OCI-LY7 (cell line): ENCODE data around the gene KLHL24. TPM values are rescaled to one million over a fixed set of nuclear protein-coding genes. Genes with fewer than 3 reads are reported as not detected.

Experiments
- BruUV-seq: library from RNA; stranded (reverse); fragments of 400-500 nt; replicated peaks from 2 replicates; lab custom pipeline; 2021; lab: Mats Ljungman, UMichigan
- CTCF ChIA-PET: fragments of 300-600 bp; sonication (Branson Sonifier 250); formaldehyde crosslinking; loops from one replicate; lab custom pipeline; 2022; ENCODE audit warnings: antibody characterized with exemption; ENCODE audit not compliant: unreplicated experiment; lab: Charles Lee
- POLR2A ChIA-PET: fragments of 300-600 bp; sonication (Branson Sonifier 250); formaldehyde crosslinking; loops from one replicate; lab custom pipeline; 2022; ENCODE audit warnings: antibody characterized with exemption; lab: Charles Lee
- DNase-seq: peaks from one replicate; pipeline ENCODE4 v3.0.0-alpha.2; 2015; ENCODE audit warnings: low spot score
- H2AFZ ChIP-seq: fragments of 200-600 bp; sonication (generic), shearing (Covaris generic); 2 replicates; pipeline ENCODE4 v1.6.1; 2014; ENCODE audit warnings: mild to moderate bottlenecking, antibody characterized with exemption, low read length, moderate library complexity
- H3K27ac ChIP-seq: fragments of 200-600 bp; sonication (generic); 2 replicates; pipeline ENCODE4 v1.5.1; 2014; ENCODE audit warnings: mixed run types, low read depth, mild to moderate bottlenecking, moderate library complexity, low read length, inconsistent platforms; ENCODE audit not compliant: poor library complexity, severe bottlenecking
- H3K36me3 ChIP-seq: fragments of 200-600 bp; sonication (generic); 2 replicates; pipeline ENCODE4 v1.6.1; 2014; ENCODE audit warnings: mild to moderate bottlenecking, antibody characterized with exemption, low read length, moderate library complexity, mixed read lengths; ENCODE audit not compliant: insufficient read depth
- H3K4me1 ChIP-seq: fragments of 200-600 bp; sonication (generic); 2 replicates; pipeline ENCODE4 v1.5.1; 2014; ENCODE audit warnings: mild to moderate bottlenecking, low read length; ENCODE audit not compliant: insufficient read depth, poor library complexity, severe bottlenecking
- H3K4me2 ChIP-seq: fragments of 200-600 bp; sonication (generic); 2 replicates; pipeline ENCODE4 v1.6.1; 2014; ENCODE audit warnings: mild to moderate bottlenecking, low read length
- H3K4me3 ChIP-seq: fragments of 200-600 bp; sonication (generic); 2 replicates; pipeline ENCODE4 v1.5.1; 2014; ENCODE audit warnings: mild to moderate bottlenecking, low read depth, low read length; ENCODE audit not compliant: poor library complexity, severe bottlenecking
- H3K79me2 ChIP-seq: fragments of 200-600 bp; sonication (generic); 2 replicates; pipeline ENCODE4 v1.6.1; 2016; ENCODE audit warnings: low read depth, mild to moderate bottlenecking, low read length, moderate library complexity, mixed read lengths; ENCODE audit not compliant: insufficient read depth
- H3K9me2 ChIP-seq: fragments of 200-600 bp; sonication (generic); 2 replicates; pipeline ENCODE4 v1.6.1; 2016; ENCODE audit warnings: mild to moderate bottlenecking, low read length, mixed read lengths; ENCODE audit not compliant: insufficient read depth
- H3K9me3 ChIP-seq: fragments of 200-600 bp; sonication (generic); 2 replicates; pipeline ENCODE4 v1.6.1; 2014; ENCODE audit warnings: mild to moderate bottlenecking, mixed run types, low read length, mixed read lengths
- H4K20me1 ChIP-seq: fragments of 200-600 bp; sonication (generic); 2 replicates; pipeline ENCODE4 v1.6.1; 2014; ENCODE audit warnings: mild to moderate bottlenecking, antibody characterized with exemption, low read length, moderate library complexity, mixed read lengths; ENCODE audit not compliant: insufficient read depth
- CTCF ChIP-seq: fragments of 200-600 bp; sonication (generic); conservative IDR thresholded peaks from 2 replicates; pipeline ENCODE4 v1.5.1; 2014; ENCODE audit warnings: mild to moderate bottlenecking, antibody characterized with exemption, low read length, moderate library complexity, mixed read lengths
- EZH2phosphoT487 ChIP-seq: fragments of 200-600 bp; sonication (generic); IDR thresholded peaks from 2 replicates; pipeline ENCODE4 v1.6.1; 2018; ENCODE audit warnings: low read depth, borderline replicate concordance, mild to moderate bottlenecking, mixed run types, antibody characterized with exemption, low read length, moderate library complexity, mixed read lengths
- intact Hi-C: fragments of 100-400 bp; cut with micrococcal nuclease; formaldehyde crosslinking; loops from one replicate; pipeline ENCODE4 v1.10.0; 2022; ENCODE audit not compliant: unreplicated experiment
- total RNA-seq, 2 experiments: library from RNA; depleted of rRNA in 1 of 2; stranded (reverse); fragments of >200 nt in 1 of 2; shearing (Covaris generic) in 1 of 2; gene quantifications; 2 replicates each; pipeline ENCODE4 v1.2.3, GENCODE V29; 2014 to 2022

KLHL24 gene
- total RNA-seq, 2 experiments from 2014 or later: 34.0 to 37.8 TPM

DNA sequence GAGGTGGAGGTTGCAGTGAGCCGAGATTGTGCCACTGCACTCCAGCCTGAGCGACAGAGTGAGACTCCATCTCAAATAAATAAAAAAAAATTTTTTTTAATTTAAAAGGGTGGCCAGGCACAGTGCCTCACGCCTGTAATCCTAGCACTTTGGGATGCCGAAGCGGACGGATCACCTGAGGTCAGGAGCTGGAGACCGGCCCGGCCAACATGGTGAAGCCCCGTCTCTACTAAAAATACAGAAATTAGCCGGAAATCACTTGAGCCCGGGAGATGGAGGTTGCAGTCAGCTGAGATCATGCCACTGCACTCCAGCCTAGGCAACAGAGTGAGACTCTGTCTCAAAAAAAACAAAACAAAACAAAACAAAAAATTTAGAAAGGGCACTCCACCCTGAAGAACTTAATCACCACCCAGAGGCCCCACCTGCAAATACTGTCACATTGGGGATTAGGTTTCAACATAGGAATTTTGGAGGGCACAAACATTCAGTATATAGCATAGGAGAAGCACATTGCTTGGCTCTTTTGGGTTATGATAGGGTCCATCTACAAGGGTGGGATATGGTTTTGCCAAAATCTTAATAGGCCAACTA is 55.1 kb downstream of the KLHL24 start:
- intact Hi-C loops: no loop called here
- DNase-seq: no peak
- H3K4me3 ChIP-seq: no peak overlapping the region
- no peaks in the 10 kb centered on the region for H3K9me2 ChIP-seq
- no peak overlapping the region for H2AFZ ChIP-seq
- no peaks in the 10 kb centered on the region for H3K36me3 ChIP-seq
- BruUV-seq: no TSS peak
- H3K4me1 ChIP-seq: no peaks in the 10 kb centered on the region
- no peak overlapping the region for H3K4me2 ChIP-seq
- H3K79me2 ChIP-seq: no peaks in the 10 kb centered on the region
- H4K20me1 ChIP-seq: no peaks in the 10 kb centered on the region
- no peak overlapping the region for H3K27ac ChIP-seq
- no peaks in the 10 kb centered on the region for H3K9me3 ChIP-seq
- TF ChIP-seq EZH2phosphoT487: no peak
- POLR2A ChIA-PET: interaction anchor here (0.9 kb wide), 1 partner anchor 37 kb away, joined by 3 read pairs; no protein-coding TSS in a partner anchor
- CTCF ChIA-PET: no interaction called here

DNA sequence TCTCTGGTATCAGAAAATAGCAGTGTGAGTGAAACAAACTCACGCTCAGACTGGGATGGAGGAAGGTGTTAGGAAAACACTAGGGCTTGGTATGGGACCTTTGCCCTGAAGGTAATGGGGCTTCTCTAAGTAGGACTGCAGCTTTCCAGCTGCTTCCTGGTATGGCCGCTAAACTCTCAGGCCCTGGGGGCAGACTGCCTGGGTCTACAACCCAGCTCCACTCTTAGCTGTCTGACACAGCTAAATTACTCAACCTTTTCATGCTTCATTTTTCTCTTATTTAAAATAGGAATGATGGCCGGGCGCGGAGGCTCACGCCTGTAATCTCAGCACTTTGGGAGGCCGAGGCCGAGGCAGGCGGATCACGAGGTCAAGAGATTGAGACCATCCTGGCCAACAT is 57.0 kb downstream of the KLHL24 start:
- Histone ChIP-seq H3K9me3 (no peaks in the 10 kb centered on the region), H3K4me3 (no peak overlapping the region), H3K4me1 (peaks cover 5% of the 10 kb centered on the region), H3K36me3 (no peaks in the 10 kb centered on the region), H3K27ac (no peak overlapping the region), H3K4me2 (no peak overlapping the region), H2AFZ (no peak overlapping the region), H4K20me1 (no peaks in the 10 kb centered on the region), H3K79me2 (peaks cover 6% of the 10 kb centered on the region; the same call in 1 of the 2 replicates), H3K9me2 (no peaks in the 10 kb centered on the region)
- CTCF ChIA-PET: no interaction called here
- no TSS peak for BruUV-seq
- POLR2A ChIA-PET: interaction anchor here (1.3 kb wide), 1 partner anchor 22 kb away, joined by 4 read pairs; no protein-coding TSS in a partner anchor
- intact Hi-C loops: no loop called here
- TF ChIP-seq EZH2phosphoT487 (no peak), CTCF (no peak)
- no peak for DNase-seq

- no peaks in the 10 kb centered on the region for H3K9me3 ChIP-seq
- peaks cover 7% of the 10 kb centered on the region for H3K4me1 ChIP-seq
- no peaks in the 10 kb centered on the region for H3K9me2 ChIP-seq
- CTCF ChIA-PET: no interaction called here
- H3K4me3 ChIP-seq: no peak overlapping the region
- H3K4me2 ChIP-seq: no peak overlapping the region
- no peaks in the 10 kb centered on the region for H3K36me3 ChIP-seq
- POLR2A ChIA-PET: interaction anchor here (0.6 to 1.4 kb wide), 5 partner anchors 55 to 286 kb away, joined by 3 to 5 read pairs (median 4); no protein-coding TSS in a partner anchor
- TF ChIP-seq EZH2phosphoT487 (no peak), CTCF (no peak)
- H4K20me1 ChIP-seq: peaks cover 8% of the 10 kb centered on the region; the same call in 1 of the 2 replicates
- H2AFZ ChIP-seq: no peak overlapping the region
- intact Hi-C loops: no loop called here
- no peak for DNase-seq
- BruUV-seq: no TSS peak
- H3K27ac ChIP-seq: no peak overlapping the region
- peaks cover 35% of the 10 kb centered on the region for H3K79me2 ChIP-seq
These were observed 60.3 kb downstream of the KLHL24 start for GRCh38 chr3:183695569-183696364.
